Ecto neural progenitor cell (in vitro differentiated cells): ENCODE data around the gene FBN3.
A peak's percentile ranks its signal among the peaks of the same experiment; 100 is the strongest.
"Not testable (repeated sequence)": the region's sequence is repeated elsewhere in the genome, so short reads cannot be mapped to it uniquely, and the experiment has no call there.

Experiments
- DNase-seq: peaks from one replicate; pipeline ENCODE4 v3.0.0-alpha.2; 2018; ENCODE audit warnings: low spot score

Gene FBN3

DNA sequence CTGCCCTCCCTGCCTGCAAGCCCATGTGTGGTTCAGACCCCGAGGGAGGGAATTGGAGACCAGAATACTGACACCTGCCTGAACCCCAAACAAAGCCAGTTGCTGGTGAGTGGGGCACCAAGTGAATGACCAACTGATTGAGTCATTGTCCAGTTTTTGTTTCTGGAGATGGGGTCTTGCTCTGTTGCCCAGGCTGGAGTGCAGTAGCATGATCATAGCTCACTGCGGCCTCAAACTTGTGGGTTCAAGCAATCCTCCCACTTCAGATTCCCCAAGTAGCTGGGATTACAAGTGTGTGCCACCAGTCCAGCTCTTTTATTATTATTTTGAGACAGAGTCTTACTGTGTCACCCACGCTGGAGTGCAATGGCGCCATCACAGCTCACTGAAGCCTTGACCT, 92.9 kb downstream of the FBN3 start:
- DNase-seq: no peak

GRCh38 chr19:8054169-8054568, 95.2 kb downstream of the FBN3 start:
- DNase-seq: no peak

DNA sequence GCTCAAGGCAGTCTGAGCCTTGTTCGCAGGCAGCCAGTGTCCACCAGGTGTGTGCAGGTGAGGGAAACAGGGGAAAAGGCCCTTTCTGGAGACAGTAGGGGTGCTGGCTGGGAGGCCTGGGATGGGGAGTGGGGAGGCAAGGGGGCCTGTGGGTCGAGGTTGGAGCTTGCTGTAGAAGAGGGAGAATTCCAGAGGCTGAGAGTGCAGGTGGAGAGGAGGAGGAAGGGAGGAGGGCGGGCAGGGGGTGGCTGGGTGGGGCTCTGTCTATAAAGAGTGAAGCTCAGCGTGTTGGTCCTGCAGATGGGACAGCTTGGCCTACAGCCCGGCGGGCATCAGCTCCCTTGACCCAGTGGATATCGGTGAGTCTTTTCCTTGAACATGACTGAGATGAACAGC, 96.9 kb downstream of the FBN3 start, which contains the start of gene CCL25:
TSS of gene CCL25 (plus strand) at position 297 of the 396 bp plus-strand sequence. CDS start 290 bp downstream, outside the sequence.
- no peak for DNase-seq

DNA sequence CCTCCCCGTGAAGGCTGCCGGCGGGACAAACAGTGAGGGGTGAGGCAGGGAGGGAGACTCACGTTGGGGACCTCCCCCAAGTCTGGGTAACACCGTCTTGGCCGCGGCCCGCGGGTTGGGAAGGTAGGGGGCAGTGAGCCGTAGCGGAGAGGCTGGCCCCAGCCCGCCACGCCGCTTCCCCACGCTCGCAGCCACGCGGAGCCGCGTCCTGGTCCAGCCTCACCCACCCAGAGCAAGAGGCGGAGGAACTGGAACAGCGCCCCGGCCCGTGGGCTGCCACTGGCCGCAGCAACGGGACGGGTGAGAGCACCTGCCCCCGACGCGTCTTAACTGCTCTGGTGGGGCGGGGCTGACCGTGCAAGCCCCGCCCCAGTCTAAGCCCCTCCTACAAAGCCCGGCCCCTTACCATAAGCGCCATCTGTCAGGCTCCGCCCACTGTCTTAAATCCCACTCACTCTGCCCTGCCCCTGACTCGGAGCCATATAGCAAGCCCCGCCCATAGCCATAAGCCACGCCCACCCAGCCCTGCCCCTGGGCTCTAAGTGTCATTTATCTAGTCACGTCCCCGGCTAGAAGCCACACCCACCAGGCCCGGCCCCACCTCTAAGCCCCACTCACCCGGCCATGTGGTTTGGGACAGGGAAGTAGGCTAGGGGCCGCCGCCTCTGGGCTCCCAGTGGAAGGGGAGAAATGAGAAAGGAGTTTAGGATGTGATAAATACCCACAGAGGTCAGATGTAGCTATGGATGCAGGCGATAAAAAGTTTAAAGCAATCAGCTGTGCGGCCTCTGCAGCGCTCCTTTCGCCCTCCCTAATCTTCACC, 98.9 kb downstream of the FBN3 start:
- DNase-seq: peak; percentile 99

- DNase-seq: no peak
Measured at GRCh38 chr19:8046569-8047165, 102.7 kb downstream of the FBN3 start.

DNA sequence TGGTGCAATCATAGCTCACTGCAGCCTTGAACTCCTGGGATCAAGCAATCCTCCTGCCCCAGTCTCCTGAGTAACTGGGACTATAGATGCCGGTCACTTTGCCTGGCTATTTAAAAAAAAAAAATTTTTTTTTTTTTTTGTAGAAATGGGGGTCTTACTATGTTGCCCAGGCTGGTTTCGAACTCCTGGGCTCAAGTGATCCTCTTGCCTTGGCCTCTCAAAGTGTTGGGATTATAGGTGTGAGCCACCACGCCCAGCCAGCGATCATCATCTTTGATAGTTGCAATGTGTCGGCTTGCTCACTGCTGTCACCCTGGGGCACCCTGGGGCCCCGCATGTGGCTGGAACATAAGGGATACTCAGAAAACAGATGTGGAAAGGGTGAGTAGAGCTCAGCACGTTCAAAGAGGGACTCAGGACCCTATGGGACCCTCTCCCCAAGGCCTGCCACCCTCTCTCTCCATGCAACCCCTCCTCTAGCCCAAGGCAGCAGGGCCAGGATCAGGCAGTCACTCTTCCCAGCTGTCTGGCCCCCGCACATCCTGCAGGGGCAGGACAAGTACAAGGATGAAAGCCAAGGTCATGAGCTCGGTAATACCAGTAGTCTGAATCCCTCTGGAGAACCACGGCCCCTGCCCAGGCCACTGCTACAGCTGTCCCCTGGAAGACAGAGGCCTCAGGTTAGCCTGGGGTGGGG, 103.4 kb downstream of the FBN3 start:
- DNase-seq: no peak

DNA sequence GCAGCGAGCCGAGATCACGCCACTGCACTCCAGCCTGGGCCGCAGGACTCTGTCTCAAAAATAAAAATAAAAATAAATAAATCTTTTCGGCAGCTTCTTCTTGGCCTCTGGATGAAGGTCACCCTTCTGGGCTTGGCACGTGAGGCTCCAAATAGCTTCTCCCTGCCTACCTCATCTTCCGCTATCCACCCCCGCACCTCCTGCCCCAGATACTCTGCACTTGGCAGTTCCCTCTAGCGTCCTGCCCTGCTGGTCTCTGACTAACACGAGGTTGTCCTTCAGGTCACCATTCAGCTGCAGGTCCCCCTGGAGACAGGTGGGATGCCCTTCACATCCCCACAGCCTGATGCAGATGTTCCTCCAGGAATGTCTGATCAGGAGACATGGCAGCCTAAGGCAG, 105.4 kb downstream of the FBN3 start:
- DNase-seq: no peak

DNA sequence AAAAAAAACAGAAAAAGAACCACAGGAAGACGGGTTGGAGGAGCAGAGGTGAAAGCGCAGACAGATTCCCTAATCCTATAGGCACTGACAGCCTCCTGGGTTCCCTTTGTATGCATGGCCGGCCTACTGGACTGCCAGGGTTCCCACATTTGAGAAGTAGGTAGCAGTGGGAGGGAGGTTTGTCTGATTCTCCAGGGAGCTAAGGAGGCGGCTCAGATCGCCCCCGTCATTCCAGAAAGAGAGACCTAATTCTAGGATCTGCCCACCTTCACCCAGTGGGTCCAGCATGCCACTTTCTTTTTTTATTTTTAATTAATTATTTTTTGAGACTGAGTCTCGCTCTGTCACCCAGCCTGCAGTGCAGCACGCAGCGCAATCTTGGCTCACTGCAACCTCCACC, 106.5 kb downstream of the FBN3 start:
- no peak for DNase-seq

DNA sequence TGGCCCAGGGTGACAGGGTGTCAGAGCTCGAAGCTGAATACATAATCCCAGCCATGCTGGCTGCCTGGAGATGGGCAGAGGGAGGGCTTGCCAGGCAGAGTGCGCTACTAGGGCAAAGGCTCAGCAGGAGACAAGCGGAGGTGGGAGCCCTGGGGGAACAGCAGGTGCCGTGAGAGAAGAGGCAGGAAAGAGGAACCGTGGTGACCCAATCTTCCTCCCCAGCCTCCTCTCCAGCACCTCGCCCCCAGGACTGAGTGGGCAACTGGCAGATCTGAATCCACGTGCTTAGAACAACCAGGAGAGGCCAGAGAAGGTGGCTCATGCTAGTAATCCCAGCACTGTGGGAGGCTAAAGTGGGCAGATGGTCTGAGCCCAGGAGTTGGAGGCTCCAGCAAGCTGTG, 107.9 kb downstream of the FBN3 start:
- DNase-seq: no peak

GRCh38 chr19:8039231-8039630, 110.2 kb downstream of the FBN3 start:
- no peak for DNase-seq

DNA sequence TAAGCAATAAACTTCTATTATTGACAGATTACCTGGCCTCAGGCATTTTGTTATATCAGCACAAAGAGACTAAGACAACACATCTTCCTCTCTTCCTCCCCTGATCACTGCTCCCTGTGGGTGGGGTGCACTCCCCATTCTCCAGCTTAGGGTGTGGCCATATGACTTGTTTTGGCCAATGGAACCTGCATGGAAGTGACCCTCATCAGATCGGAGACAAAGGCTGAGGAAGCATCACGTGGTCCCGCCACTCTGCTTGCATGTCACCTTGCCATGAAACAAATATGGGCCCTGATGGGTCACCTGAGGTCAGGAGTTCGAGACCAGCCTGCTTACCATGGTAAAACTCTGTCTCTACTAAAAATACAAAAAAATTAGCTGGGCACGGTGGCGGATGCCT, 110.6 kb downstream of the FBN3 start:
- no peak for DNase-seq

- DNase-seq: no peak
Measured at GRCh38 chr19:8036434-8037099, 112.8 kb downstream of the FBN3 start.

GRCh38 chr19:8034178-8034525, 115.2 kb downstream of the FBN3 start:
- no peak for DNase-seq

DNA sequence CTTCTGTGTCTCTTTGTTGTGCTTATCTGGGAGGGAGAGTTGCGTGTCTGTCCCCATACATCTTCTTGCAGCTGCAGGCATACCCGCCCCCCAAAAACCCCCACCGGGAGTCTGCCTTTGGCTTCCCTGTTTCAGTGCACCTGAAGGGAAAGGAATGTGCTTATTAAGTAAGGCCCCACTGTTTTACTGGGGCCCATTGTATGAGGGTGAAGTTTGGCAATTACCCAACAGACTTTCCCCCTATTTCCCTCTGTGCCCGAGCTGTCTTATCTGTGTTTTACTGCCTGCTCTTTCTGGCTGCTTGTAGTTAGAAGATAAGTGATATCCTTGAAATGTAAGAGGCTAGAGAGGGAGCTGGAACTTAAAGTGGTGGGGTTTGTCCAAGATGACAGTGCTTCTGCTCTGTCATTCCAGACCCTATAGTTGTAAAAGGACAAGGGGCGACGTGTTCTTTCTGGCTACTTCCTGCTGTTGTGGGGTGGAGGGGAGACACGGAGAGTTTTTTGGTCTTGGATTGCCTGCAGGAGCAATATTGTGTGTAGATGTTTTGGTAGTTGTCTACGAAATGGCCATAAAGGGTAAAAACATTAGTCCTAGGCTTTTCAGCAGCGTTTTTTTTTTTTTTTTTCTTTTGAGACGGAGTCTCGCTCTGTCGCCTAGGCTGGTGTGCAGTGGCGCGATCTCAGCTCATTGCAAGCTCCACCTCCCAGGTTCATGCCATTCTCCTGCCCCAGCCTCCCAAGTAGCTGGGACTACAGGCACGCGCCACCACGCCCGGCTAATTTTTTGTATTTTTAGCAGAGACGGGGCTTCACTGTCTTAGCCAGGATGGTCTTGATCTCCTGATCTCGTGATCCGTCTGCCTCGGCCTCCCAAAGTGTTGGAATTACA, 115.9 kb downstream of the FBN3 start:
- DNase-seq: not testable (repeated sequence)

GRCh38 chr19:8030960-8031359, 118.4 kb downstream of the FBN3 start:
- no peak for DNase-seq

DNA sequence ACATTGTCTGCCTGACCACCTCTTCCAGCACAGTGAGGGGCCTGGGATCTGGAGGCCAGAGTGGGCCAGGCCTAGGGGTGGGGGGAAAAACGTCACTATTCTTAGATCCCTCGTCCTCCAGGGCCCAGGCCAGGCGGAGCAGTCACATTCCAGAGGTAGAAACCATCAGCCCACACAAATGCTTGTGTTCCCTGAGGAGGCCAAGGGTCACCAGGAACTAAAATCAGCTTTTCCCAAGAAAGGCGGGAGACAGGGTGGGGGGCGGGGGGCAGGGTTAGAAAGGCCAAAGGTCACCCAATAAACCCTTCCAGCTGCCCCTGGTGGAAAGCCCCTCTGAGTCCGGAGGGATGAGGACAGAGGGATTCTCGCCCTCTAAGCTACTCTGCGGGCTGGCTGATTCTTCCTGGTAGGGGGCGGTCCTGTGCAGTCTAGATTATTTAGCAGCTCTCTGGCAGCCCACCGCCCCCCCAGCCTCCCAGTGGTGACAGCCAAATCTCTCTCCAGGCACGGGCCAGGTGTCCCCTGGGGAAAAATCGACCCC, 120.4 kb downstream of the FBN3 start:
- DNase-seq: peak; percentile 94

GRCh38 chr19:8025316-8025715, 124.1 kb downstream of the FBN3 start:
- DNase-seq: no peak

DNA sequence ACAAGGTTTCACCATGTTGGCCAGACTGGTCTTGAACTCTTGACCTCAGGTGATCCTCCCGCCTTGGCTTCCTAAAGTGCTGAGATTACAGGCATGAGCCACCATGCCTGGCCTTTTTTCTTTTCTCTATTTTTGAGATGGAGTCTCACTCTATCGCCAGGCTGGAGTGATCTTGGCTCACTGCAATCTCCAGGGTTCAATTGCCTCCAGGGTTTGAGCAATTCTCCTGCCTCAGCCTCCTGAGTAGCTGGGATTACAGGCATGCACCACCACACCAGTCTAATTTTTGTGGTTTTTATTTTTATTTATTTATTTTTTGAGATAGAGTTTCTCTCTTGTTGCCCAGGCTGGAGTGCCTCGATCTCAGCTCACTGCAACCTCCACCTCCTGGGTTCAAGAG, 125.1 kb downstream of the FBN3 start:
- DNase-seq: not testable (repeated sequence)

GRCh38 chr19:8023371-8023770, 126.0 kb downstream of the FBN3 start:
- DNase-seq: no peak

DNA sequence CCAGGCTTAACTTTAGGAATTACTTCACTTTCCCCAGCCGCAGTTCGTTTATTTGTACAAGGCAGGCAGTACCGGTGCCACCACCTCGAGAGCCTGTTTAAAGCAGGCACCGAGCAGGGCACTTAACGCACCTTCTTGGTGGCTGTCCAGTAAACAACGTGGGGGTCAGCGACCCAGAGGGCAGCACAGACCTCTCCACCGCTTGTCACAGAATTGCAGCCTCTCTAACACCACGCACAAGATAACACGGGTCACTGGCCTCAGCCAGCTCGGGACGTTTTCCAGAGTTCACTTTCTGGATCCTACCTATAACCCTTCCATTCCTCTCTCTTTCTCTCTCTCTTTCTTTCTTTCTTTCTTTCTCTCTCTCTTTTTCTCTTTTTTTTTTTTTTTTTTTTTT, 127.1 kb downstream of the FBN3 start:
- DNase-seq: no peak

- DNase-seq: no peak
Measured at GRCh38 chr19:8021374-8021773, 128.0 kb downstream of the FBN3 start.
